Right ventricle myocardium inferior (tissue), 1 donor: ENCODE results near the gene WDFY4. TPM values are rescaled to one million over a fixed set of nuclear protein-coding genes. Genes with fewer than 3 reads are reported as not detected.

ENCODE experiments used
- ATAC-seq: fragments of 200-7000 bp; cut with Tn5 transposase; one replicate; pipeline ENCODE4 v1.9.1; 2020; ENCODE audit warnings: mild to moderate bottlenecking, moderate library complexity
- DNase-seq: peaks from one replicate; pipeline ENCODE4 v3.0.0; 2021; ENCODE audit errors: missing footprints
- intact Hi-C: fragments of 100-400 bp; cut with DNase I; formaldehyde crosslinking; loops from one replicate; pipeline ENCODE4 v1.11.0; 2022
- total RNA-seq: library from RNA; stranded (reverse); fragmentation: NEBNext Ultra II Directional; extraction: Animal tissue kit (Norgen Biotek cat#: 25700); gene quantifications from one replicate; pipeline ENCODE4 v1.2.1, GENCODE V29; 2021
- donor health status: DM: no; HTN: yes; CAD: no; lungs with severe emphysema.

Gene WDFY4
- total RNA-seq, 1 donor from 2014 or later, result 2.5 TPM

DNA sequence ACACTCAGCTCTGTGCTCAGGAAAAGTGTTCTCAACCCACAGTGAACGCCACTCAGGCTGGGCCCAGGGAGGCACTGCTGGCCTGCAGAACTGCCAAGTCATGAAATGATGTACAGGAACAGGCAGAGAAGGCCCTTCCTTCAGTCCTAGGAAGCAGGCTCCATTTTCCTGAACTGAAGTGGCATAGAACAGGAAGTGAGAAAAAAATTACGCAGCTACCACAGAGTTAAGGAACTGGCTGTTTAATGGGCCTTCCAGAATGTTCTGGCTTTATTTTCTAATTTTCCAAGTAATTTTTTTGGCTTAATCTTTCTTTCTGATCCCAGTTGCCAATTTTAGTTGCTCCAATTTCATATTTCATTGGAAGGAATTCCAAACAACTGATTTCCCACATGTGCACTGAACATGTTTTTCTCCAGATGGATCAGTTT lies 215.7 kb downstream of the WDFY4 start:
- DNase-seq, result no peak
- intact Hi-C loops, result no loop called here
- peak; percentile 70 for ATAC-seq

DNA sequence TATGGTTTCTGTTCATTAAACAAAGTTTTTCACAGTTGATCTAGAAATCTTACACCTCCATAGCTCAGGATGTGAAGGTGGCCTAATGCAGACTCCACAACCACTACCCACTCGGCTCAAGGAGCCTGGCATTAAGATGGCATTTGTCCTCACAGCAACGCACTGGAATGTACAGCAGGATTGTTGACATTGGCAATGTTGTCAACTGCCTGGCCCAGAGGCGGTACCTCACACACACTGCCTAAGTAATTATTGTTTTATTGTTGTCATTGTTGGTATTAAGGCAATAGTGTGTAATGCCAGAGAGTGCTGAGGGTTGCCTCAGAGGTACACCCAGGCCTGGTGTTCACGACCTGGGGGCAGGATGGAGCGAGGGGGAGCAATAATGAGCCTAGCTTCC lies 216.6 kb downstream of the WDFY4 start:
- intact Hi-C loops, result no loop called here
- DNase-seq, result no peak
- no peak for ATAC-seq

DNA sequence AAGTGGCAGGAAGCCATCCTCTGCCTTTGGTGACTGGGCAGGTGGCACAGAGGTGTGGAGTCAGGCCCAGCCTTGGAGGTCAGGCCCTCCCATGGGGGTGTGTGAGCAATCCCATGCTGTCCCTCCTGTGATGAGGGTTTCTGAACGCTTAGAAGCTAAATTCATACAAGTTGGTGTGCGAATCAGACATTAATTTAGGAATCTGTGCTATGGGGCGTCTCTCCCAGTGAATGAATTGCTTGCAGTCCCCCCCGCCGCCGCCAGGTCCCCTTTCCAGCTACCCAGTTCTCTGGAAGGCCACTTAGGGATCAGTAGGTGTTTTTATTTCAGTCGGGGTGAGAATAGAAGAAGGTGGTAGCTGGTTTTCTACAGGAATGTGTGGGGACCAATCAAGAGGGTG lies 217.4 kb downstream of the WDFY4 start:
- no peak for ATAC-seq
- intact Hi-C loops, result no loop called here
- no peak for DNase-seq

DNA sequence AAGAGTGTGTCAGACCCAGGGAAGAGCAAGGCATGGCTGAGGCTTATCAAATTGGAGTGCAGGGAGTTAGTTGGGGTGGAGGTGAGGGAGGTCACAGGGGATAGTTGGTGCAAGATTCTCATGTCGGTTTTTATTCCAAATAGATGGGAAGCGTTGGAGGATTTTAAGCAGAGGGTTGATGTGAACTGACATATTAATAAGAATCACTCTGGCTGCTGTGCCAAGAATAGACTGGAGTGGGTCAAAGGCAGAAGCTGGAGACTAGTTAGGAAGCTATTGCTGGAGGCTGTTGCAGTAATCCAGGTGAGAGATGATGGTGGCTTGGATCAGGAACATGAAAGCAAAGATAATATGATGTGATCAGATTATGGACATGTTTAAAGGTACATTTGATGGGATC lies 218.5 kb downstream of the WDFY4 start:
- DNase-seq (no peak), ATAC-seq (no peak)
- intact Hi-C loops, result no loop called here

DNA sequence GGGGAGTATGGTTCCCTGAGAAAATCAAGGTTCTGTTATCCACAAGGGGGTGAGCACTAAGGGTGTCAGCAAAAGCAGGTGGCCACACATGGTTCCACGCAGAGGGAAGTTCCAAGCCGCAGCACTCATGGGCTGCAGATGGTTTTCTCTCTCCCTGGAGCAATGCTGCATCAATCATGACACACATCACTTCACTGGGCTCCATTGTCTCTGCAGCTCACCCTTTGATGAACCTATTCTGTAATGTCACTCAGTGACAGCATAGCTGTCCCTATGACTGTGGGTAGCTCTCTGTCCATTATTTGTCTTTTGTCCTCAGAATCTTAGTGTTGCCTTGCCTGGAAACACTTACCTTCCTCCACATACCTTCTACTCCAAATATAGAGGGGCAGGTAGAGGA lies 220.2 kb downstream of the WDFY4 start:
- no peak for ATAC-seq
- no peak for DNase-seq
- intact Hi-C loops, result no loop called here

DNA sequence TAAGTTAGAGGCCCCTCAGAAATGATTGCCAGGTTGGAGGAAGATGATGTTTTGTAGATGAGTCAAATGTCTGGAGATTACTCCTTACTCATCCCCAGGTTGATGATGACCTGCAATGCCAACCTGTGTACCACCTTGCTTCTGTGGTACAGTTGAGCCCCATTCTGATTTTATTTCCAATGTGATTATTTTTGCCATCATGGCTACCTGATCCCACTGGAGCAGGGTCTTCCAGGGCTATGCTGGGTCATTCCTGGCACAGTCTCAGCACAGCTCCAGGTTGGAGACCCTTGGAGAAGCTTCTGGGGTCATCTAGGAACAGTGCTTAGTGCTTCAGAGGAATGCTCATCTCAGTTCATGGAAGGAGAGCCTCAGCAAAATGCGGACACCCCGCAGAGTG lies 220.6 kb downstream of the WDFY4 start:
- intact Hi-C loops, result no loop called here
- no peak for DNase-seq
- ATAC-seq, result no peak

DNA sequence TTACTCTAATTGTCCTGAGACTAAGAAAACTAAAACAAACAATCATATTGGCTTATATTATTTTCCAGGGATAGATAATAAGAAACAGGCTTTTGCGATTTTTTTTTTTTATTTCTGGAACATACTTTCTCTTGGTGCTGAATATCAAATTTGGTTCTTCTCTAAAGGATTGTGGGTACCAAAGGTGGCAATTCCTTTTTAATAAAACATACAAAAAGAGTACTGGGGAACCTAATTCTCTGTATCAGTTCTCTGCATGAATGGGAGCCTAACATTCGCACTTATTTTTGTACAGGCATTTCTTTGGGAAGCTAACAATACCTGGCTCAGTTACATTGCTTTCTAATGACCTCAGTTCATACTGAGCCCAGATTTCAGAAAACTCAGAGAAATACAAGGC lies 222.2 kb downstream of the WDFY4 start:
- DNase-seq (no peak), ATAC-seq (no peak)
- intact Hi-C loops, result no loop called here

DNA sequence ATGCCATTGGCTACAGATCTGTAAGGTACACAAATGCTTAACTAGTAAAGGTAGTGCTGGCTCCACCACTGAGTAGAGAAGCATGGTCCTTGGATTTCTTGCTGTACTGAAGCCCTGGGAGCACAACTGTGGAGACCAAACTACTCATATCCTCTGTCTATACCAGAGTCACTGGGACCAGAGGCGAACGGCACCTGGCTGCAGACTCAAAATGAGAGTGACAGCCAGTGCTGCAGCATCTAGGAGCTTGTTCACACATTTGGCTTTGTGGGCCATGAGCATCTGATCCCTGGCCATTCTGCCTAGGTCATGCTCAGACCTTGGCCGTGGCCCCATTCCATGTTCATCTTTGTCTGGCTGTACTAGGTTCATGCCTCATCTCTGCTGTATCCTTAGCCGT lies 223.1 kb downstream of the WDFY4 start:
- no peak for DNase-seq
- intact Hi-C loops, result no loop called here
- no peak for ATAC-seq

DNA sequence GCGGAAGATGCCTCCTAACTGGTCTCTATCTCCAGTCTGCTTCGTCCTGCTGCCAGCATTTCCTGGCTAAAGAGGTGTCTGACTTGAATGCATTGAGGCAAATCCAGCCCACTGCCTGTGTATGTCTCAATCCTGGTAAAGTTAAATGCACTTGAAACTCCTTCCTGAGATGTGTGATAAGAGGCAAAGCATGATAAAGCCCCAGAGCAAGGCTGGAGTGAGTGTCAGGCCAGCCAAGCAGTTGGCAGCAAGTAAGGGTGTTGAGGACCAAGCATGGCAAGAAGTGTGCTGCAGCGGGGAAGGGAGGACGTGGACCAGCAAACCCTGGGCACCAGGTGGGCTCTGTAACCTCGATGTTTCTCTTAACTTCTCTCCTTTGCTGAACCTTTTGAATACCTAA lies 225.9 kb downstream of the WDFY4 start:
- ATAC-seq, result no peak
- intact Hi-C loops, result no loop called here
- no peak for DNase-seq

DNA sequence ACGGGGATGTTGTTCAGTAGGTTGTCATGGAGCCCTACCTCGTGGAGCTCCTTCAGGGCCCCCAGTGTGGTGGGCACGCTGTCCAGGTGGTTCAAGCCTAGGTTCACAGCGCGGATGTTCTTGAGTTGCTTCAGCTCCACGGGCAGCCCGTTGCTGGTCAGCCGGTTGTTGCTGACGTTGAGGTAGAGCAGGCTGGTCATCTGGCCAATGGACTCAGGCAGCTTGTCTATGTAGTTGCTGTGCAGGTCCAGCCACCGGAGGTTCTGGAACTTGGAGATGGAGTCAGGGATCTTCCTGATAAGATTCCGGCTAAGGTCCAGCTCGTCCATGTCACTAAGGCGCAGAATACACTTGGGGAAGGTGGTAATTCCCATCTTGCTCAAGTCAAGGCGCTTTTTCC lies 229.0 kb downstream of the WDFY4 start:
- ATAC-seq, result no peak
- DNase-seq, result no peak
- intact Hi-C loops, result no loop called here

DNA sequence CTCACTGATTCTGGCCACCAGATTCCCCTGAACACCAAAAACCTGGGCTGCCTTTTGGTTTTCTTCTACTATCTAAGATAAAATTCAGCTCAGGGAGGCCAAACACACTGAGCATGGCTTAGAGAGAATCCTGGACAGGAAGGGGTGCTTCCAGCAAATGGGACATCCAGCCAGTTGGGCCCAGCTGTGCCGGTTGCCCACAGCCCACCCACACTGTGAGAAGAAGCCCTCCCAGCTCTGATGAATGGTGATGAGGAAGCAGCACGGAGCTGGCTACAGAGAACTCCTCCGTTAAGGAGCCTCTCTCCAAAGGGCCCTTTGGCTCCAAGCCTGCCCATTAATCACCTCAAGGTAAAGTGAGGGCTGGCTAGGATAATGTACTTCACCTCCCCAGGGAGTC lies 239.1 kb downstream of the WDFY4 start:
- intact Hi-C loops, result no loop called here
- no peak for DNase-seq
- no peak for ATAC-seq

DNA sequence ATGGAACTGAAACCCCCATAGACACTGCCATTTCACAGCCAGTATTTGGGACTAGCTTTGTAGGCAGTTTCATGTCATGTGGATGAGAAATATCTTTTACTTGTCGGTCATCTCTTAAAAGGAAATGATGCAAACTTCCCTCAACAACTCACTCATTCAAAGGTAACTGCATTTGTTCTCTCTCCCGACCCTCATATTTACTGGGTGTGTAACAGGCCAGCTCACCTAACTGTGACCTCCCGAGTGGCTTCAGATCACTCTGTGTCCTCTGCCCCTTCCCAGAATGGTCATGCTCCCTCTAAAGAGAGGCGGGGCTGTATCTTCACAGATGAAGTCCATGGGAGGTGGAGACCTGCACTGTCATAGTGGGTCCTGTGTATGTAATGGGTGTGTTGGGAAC lies 240.3 kb downstream of the WDFY4 start:
- intact Hi-C loops, result no loop called here
- no peak for ATAC-seq

DNA sequence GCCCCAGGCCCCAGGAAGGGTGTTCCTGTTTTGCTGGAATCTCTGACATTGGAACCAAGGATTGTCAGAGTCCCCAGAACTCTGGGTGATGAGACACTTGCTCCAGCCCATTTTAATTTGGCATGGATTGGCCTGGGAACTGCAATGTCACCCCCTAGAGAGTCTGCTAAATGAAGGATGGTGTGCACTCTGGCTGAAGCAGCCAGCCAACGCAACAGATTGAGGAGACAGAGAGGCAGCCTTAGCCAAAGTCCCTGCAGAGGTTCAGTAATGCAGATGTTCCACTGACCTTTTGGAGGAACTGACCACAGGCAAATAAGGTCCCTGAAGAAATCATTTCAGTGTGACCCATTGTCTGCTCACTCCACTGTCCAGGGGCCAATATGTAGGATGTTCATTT lies 241.6 kb downstream of the WDFY4 start:
- no peak for DNase-seq
- peak; percentile 49 for ATAC-seq

More for the DNA sequence above, 240.3 kb downstream of the WDFY4 start:
- DNase-seq, result no peak

DNA sequence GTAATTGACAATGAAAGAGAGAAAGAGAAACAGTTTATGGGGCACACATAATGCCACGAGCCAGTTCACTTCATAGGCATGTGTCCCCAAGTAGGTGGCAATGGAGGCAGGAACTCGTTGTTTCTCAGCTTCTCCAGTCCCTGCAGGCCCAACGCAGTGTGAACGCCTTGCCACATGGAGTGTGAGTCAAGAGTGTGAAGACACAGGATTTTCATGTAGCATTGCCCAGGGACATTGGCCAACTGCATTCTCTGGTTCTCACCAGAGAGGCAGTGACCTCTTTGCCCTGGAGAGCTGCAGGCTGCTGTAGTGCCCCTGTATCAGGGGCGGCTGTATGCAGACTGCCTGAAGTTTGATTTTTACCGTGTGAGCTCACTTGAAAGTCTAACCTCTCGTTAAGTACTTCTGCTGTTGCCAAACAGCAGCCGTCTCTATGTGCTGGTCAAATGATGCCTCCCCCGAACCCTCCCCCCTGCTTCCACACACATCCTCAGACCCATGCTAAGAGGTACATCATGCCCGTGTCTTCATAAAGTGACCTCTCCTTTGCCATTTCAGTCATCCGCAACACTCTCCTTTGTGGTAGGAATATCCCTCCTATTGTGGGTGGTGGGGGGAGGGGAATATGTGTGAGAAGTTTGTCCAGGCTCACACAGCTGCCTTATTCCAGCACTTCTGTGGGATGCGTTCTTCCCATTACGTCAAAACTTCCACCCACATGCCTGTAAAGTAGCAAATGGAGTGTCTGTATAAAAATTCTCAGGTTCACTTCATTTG lies 242.3 kb downstream of the WDFY4 start:
- DNase-seq (no peak), ATAC-seq (no peak)
- intact Hi-C loops, result no loop called here

More for the DNA sequence above, 241.6 kb downstream of the WDFY4 start:
- intact Hi-C loops, result no loop called here

DNA sequence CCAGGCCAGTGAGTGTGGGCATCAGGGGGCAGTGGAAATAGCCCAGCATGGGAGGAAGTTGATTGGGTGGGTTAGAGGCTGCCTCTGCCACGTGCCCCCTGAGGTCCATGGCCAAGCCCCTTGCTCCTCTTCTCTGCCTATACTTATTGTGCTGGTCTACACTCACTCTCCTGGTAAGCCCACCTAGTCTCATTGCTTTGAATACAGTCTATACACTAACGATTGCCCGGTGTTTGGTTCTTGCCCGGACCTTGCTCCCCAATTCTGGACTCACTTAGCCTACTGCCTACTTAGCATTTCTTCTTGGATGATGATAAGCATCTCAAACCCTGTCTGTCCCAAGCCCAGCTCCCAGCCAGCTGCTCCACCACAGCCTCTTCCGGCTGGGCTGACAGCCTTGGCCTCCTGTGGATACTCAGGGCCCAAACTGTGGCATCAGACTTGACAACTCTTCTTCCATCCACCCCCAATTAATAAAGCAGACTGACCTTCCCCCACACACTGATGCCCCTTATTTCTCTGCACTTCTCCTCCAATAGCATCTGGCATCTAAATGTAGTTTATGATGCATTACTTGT lies 244.8 kb downstream of the WDFY4 start:
- no peak for ATAC-seq
- intact Hi-C loops, result no loop called here
- no peak for DNase-seq

DNA sequence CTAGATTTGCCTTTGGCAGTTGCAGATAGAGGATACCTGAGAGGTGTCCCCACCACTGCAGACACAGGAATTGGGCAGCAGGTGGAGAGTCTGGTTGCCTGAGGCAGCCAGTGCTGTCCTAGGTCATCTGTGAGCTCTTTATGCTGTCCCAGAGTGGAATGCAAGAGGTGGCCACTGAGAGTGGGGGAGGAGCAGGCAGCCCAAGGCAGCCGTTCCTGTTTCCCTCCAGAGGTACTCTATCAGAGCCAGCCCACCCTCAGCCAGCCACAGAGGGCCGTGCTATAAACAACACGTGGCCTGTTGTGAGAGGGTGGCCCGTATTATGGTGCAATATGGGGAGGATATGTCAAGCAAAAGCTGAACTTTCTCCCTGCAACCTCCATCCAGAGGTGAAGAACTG lies 246.5 kb downstream of the WDFY4 start:
- DNase-seq (no peak), ATAC-seq (no peak)
- intact Hi-C loops, result no loop called here

DNA sequence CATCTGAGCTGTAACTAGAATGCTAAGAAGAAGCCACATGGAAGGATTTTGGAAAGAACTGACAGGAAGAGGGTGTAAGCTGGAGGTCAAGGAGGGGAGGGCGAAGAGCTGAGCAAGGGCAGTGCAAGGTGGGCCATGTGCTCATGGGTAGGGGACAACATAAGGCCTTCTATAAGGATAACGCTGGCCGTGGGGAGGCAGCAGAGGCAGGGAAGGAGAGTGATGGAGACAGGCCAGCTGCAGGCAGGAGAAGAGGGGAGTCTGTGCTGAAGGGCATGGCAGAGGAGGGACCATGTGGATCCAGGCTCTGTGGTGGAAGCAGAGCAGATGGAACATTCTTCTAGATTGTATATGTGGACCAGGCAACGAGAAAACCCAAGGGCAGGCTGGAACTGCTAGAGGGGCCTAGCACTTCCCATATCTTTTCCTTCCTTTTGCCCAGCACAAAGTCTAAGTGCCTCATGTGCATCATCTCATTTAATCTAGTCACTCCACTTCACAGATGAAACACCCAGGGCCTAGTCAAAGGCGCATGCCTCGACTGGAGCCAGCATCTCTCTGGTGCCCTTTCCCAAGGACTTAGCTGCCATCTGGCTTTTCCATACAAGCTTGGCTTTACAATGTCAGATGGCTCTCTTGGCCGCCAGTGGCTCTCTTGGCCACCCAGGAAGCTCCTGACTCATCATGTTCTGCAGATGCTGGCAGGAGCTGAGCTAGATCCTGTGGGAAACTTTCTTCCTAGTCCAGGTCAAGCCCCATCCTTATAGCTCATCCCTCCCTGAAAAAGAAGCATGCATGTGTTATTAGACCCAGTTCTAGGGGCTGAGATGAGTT lies 248.4 kb downstream of the WDFY4 start:
- no peak for ATAC-seq
- intact Hi-C loops, result no loop called here

DNA sequence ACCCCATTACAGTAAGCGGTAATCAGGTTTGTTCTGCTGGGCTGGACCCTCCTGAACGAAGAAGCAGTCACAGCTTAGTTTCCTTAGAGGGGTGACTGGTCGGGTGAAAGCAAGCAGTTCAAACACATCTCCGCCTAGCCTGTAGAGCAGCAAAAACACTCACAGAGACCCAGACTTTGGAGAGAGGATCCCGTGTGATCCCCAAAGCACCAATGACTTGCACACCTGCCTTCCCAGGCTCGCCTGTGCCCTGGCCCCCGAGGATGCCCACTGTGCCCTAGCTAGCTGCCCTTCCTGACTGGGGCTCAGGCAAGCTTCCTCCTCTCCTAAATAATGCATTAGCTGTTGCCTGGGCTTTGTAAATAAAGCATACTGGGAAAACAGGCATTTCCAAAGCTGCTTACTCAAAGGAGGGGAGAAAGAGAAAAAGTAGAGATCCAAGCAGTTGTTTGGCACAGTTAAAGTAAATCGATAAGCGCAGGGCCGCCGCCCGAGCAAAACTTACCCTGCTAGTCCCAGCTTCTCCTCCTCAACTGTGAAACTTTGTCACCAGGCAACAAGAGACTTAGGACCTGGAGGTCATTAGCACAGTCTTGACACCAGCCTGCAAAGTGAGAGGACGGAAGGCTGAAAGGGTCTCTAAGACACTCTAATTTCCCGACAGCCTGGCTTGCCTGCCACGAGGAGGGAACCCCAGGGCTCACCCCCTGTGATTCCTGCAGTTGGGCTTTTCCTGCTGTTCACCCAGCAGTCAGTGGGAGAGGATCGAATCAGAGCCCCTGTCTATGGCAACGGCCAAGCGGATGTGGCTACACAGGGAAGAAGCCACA lies 250.2 kb downstream of the WDFY4 start:
- intact Hi-C loops, result no loop called here
- no peak for DNase-seq
- ATAC-seq, result no peak

More for the DNA sequence above, 248.4 kb downstream of the WDFY4 start:
- no peak for DNase-seq

DNA sequence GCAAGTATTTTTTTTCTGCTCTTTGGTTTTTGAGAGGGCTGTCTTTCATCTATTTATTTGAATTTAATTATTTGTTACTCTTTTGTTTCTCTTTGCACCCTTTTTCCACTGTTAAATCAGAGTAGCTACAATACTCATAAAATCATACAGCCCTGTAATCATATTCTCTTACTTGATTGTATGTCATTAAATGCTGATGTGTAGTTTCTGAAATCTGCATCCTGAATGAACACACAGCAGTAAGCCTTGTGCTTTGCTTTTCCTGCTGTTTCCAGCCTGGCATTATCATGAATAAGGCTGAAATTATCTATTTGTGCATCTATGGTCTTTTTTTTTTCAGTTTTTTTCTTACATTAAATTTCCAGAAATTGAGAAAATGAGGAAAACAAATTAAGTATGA lies 250.9 kb downstream of the WDFY4 start:
- ATAC-seq (no peak), DNase-seq (no peak)
- intact Hi-C loops, result no loop called here
